GM21576 (cell line): ENCODE measurements around the gene MED13L.

Source experiments
- ATAC-seq: cut with Tn5 transposase; IDR thresholded peaks from one replicate; pipeline ENCODE4 v1.9.1; 2021; ENCODE audit warnings: mild to moderate bottlenecking, moderate library complexity; ENCODE audit not compliant: unreplicated experiment

The MED13L gene

DNA sequence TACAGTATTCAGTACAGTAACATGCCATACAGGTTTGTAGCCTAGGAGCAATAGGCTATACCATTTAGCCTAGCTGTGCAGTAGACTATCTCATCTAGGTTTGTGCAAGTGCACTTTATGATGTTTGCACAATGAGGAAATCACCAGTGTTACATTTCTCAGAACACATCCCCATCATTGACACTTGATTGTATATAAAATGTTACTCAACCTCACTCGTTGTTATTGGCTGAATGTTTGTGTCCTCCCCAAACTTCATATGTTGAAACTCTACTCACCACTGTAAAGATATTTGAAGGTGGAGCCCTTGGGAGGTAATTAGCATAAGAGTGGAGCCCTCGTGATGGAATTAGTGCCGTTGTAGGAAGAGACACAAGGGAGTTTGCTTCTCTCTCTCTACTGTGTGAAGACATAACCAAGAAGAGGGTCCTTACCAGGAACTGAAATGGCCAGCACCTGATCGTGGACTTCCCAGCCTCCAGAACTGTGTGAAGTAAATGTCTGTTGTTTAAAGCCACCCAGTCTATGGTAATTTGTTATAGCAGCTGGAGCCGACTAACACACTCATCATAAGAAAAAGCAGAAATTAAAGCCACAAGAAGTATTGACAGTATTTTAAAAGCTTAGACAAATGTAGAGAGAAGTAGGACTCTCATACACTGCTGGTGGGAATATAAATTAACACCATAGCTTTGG is 3.2 kb upstream of the MED13L start:
- ATAC-seq, result no peak

DNA sequence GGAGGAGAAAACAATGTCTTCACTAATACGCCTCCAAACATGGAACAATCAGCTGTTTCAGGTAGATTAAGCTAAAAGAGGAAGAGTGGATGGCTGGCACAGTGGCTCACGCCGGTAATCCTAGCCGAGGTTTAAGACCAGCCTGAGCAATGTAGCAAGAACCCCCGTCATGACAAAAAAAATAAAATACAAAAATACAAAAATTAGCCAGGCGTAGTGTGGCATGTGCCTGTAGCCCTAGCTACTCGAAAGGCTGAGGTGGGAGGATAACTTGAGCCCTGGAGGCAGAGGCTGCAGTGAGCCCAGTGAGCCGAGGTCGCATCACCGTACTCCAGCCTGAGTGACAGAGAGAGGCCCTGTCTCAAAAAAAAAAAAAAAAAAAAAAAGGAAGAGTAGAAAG is 1.2 kb upstream of the MED13L start:
- no peak for ATAC-seq

DNA sequence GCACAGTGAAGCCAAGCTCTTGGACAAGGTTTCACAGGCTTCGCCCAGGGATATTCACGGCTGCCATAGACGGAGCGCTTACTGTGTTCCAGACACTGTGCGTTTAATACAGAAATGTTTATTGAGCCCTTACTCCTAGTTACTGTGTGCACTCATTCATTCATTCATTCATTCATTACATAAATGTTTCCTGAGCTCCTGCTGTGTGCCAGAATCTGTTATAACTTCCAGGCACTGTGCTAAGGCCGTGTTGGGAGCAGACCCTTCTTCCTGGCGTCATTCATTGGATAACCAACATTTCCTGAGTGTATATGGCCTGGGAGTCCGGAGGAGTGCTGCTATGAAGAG is 760 bp upstream of the MED13L start:
- no peak for ATAC-seq

DNA sequence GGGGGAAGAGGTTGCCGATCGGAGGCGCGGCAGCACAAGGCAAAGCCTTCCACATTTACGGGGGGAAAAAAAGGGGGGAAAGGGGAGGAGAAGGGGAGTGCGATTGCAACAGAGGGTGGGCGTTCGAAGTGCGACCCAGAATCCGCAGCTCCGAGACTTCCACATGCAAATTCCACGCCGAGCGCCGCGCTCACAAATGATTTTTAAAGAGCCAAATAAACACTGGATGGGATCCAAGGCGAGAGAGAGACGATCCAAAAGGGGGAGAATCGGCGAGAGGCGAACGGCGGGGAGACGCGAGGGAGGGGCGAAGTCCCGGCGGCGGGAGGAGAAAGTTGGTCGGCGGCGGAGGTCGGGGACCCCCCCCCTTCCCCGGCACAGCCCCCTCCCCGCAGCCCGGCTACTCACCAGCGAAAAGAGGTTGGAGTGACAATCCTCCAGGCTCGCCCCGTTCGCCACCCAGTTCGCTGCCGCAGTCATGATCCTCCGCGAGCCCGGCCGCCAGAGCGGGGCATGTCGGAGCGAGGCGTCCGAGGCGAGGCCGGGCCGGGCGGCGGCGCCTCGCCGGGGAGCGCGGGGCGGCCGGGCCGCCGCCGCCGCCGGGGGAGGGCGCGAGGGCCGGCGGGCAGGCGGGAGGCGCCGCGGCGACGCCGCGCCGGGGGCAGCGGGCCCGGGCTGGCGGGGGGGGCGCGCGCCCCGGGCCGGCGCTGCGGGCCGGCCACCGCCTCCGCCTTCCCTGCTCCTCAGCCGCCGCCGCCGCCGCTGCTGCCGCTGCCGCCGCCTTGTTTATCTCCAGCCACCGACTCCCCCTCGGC is 634 bp downstream of the MED13L start:
- peak; percentile 31 for ATAC-seq

DNA sequence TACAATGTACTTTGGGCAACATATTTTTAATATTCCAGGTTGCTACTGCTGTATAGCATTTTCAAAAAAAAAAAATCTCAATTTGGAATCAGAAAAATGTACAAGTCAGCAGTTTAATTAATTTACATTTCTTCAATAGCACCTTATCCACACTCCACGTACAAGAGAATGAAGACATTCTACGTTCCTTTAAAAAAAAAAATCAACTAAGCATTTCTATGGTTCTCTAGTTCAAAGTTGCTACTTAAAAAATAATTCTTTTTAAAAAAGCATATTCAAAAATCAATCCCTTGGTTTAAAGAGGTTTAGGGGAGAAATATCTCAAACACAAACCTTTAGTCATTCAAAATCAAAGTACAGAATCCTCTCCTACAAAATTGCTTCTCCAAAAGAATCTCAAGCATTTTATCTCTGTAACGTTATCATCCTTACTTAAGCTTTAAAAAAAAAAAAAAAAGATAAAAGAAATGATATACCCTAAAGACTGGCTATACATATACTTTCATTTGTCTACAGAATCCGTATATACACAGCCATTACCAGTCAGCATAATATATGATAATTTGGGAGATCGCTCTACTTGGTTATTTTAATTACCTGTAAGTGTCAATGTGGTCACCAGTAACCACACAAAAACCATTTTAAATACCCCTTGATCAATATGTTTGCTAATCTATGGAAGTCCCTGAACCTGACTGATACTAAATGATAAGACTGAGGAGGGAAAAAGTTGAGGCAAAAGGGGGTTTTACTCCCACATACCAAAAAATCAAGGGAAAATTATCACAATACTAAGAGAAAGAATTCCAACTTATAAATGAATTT is 2.7 kb downstream of the MED13L start:
- no peak for ATAC-seq

DNA sequence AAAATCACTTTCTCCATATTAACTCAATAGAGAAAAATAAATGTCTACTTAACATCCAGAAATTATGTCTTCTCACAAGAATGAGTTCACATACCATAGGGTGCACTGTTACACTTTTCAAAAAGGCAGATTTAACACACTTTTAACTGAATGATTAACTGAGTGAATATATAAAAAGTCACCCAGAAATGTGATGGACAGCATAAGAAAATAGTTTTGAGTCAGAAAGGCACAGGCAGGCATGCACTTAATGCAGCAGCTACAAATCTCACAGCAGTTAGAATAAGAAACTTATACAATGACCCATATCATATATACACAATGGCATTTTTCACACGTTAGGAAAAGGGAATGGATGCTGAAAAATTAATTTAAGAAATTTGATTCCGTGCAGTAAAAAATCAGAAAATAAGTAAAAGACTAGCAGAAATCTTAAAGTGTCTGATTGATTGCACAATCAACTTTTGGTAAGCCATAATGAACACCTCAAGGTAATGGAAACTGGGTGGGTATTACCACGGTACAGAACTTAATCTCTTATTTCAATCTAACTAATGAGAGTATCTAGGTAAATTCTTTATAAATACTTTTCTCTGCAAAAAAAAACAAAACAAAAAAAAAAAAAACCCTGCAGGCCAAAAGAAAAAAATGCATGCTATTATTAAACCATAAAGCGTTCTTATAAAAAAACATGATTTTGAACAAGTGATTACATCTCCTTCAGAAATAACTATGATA is 3.5 kb downstream of the MED13L start:
- ATAC-seq, result no peak

DNA sequence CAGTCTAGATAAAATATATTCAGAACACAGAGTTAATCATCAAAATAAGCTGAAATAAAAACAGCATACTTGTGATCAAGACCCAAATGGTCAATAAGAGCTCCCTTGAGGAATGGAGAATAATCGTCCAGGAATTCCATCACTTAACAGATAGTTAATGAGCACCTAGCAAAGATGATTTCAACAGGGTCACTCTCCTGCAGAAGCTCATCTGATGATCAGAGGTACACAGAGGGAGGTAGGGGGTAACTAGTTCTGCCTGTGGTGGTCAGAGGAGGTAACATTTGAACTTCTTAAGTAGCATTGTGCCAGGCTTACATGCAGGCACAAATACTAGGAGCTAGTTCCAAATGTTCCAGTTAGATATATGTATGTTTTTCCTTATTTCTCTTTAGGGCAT is 9.5 kb downstream of the MED13L start:
- no peak for ATAC-seq

DNA sequence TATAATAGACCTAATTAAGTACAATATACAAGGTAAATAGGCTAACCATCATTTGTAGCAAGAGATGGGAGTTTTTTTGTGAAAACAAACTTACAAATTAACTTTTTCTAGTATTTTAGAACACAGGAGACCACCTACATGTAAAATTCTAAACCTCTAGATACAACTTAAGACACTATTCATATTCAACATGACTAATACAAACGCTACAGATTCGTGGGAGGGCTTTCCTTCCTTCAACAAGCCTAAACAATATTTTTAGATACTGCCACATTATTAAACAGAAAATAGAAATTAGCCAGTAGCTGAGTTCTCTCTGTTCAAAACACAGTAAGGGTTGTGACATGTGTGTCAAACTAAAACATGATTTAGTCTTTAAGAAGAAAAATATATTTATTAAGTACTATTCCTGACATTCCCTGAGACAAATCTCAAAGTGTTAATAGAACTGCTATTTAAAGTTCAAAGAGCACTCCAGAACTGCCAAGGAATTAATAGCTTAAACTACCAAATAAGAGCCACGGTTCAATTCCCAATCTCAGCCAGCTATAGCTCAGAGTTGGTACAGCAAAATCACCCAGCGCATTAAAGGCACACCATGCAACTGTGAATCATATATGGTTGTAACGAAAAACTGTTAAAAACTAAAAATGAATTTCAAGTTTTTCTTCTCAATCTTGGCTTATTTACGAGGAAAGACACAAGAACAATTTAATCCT is 10.7 kb downstream of the MED13L start:
- no peak for ATAC-seq

DNA sequence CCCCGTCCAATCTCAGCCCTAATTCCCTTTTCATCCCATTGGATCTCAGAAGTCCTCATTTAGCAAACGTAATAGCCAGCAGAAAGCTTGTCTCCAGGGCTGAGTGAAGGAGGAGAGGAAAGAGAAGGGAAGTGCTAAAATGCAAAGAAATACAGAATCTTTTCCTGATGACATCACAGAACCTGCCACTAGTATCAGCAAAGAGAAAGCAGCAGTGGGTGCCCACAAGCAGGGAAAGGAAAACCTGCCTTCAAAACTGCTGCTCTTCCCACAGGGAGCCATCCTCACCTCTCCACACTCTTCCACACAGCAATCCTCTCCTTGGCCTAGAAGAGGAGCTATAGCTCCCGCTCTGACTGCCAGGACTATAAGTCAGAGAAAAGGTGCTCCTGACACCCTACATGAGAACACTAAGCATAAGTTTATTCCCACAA is 11.3 kb downstream of the MED13L start:
- no peak for ATAC-seq

DNA sequence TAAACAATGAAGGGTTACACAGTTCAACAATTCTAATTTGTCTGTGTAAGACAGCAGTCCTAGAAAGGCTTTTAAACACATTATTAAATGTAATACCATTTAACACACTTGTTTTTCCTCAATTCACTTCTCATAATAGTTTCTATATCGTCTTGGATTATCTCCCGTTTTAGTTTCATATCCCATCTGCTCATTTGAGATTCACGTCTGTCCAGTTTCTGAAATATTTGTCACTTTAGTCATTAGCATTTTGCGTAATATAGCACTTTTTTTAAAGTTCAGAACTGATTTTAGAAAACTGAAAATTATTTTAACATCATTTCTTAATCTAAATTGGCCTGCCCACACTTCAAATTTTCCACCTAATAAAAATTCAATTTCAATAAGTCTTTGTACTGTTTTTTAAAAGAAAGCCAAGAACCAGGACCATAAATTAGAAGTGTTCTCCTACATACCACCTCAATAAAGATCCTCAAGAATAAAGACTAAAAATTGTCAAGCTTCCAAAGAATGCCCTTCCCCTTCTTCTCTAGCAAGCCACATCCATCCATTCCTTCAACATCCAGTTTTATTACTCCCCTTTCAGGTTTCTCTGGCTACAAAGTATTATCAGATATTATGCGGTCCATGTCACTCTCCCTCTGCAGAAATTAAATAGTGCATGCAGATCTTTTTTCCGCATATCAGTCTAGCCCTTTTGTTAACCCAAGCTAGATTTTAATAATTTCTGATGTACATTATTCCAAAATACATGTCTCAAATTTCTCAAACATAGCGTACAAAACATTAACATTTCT is 11.9 kb downstream of the MED13L start:
- ATAC-seq, result no peak

DNA sequence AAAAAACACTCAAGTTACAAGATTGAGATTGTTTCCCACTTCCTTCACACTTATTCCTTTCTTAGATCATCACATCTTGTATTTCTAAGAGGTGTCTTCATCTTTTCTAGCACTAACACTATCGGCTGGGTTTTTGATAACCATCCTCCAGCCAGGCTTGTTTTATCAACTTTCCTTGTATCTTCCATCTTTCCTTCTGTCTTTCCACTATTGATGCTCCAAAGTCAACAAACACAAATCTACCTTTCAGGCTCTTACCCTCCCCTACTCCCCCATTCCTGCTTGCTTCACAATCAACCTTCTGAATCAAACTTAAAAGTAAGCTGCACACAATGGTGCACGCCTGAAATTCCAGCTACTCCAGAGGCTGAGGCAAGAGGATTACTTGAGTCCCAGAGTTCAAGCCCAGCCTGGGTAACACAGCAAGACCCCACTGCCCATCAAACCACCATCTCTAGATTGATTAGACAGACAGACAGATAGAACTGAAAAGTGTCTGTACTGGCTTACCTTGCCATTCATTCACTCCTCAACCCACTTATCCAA is 12.9 kb downstream of the MED13L start:
- ATAC-seq, result no peak

DNA sequence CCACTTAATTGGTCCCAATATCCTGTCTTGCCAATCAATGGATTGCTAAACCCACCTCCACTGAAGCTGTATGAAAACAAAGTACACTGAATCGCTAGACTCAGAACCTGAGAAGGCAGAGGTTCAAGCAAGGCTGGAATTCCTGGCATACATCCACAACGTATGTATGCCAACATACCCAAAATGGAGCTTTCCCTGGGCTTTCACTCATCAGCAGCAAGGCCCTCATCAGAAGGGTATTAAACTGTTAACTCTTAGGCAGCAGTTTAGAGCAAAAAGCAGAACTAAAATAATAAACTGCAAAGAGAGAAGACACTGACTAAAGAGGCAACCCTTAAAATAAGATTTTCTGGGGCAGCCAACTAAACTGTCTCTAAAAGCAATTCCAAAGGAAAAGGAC is 13.6 kb downstream of the MED13L start:
- ATAC-seq, result no peak

DNA sequence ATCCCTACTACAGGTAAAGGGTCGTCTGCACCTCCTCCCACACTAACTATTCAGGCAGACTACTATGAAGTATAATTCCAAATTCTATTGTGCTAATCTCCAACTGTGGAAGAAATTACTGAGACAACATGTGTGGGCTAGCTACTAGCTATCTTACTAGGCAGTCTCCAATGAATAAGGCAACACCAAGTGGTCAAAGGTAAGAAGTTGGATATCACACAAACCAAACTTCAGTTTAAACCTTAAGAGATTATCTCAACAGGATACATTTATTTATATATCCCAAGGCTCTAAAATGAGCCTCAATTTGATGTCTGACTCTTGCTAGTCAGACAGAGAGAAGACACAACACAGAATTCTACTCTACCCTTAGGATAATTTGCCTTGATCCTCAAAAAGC is 14.1 kb downstream of the MED13L start:
- ATAC-seq, result no peak

DNA sequence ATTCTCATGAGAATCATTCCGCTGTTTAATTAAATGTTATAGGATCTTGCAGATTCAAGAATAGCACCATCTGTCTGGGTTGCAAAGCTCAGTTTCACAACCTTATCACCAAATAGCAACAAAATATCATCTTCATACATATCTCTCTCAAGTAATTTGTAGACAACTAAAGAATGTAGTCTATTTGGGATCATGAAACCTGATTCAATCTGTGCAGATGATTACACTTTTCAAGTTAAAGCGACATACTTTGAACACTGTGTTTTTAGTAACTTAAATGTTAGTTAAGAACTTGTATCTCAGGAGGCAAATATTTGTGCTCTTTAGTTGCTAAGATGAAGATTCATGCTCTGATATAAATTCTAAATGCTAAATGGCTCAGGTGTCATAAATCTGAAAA is 14.8 kb downstream of the MED13L start:
- no peak for ATAC-seq

DNA sequence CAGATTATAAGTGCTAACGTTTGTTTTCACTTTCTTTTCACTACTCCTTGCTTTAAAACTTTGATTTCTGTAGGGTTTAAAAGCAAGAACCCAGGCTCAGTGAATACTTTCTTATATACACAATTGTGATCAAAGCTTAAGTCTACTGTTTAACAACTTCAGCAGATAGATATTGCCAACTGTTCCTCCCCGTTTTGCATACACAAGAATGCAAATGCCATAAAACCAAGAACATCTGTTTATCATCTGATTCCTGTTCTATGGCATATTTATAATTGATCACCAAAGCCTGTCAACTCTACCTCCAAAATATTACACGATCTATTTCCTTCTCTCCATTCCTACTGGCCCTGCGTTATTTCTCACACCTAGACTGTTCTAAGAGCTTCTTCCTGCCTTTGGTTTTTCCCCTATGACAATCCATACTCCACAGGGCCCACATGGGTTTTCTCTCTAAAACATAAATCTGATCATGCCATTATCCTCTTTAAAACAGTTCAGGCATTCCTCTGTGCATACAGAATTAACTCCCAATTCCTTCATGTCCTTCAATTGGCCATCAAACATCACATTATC is 15.9 kb downstream of the MED13L start:
- no peak for ATAC-seq

DNA sequence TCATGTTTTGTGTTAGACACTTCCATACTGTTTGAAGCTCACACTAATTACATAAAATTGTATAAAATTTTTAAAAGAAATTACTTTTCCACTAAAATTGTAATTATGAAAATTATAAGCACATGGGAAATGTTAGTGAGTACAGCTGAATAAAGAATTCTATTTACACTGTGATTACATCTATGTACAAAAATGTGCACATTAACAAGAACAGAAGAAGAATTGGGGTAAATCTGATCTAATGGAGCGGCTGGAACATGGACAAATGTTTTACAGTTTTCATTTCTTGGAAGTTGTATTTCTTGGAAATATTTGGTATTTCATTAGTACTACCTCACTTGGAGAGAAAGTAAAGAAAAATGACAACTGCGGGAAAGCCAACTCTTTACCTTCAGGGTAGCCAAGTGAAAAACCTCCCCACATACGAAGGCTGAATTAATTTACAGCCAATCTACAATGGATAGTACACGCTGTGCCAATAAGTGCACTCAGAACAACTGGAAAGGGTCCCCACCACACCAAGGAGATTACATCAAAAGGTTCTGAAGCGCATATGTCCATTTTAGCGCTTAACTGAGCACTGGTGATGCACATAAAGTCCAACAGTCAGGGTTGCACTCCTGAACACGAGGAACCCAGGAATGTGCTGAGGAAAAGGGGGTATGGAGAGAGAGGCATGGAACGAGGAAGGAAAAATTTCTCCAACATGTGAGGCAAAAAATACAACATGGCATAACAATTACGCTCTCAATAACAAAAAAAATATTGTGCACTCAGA is 17.5 kb downstream of the MED13L start:
- ATAC-seq, result no peak

DNA sequence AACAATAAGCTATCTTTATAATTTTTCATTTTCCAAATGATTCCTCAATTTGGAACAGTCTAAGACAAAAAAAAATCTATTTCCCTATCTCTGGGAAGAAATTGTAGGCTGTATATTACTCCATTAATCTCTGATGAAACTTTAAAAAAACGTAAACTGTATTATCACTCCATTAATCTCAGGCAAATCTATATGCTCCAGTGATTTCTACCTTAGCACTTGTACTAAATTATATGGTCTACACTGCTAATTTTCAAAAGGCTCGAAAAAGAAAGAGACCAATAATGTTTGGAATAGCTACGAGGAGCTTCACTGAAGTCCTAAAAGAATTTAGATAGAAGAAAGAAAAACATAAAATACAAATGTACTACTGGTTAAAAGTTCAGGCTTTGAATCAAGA is 19.7 kb downstream of the MED13L start:
- ATAC-seq, result no peak

DNA sequence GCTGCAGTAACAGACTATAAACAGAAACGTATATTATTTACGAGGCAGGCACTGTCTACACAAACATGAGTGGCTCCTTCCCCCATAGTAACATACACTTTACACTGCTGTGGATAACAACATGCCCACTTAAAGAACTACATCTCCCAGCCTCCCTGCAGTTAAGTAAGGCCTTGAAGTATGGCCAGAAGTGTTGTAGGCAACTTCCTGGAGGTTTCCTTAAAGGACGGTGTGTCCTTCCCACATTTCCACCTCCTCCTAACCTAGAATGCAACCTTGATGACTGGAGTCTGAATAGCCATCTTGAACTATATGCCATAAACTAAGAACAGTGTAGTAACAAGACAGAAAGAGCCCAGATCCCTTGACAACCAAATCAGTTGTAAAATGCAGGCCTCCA is 20.3 kb downstream of the MED13L start:
- ATAC-seq, result no peak
